SK-N-SH (cell line): ENCODE measurements around the gene TSPO2.

Source experiments
- CTCF ChIP-seq: fragments of 200-600 bp; sonication (generic); IDR thresholded peaks from 2 replicates; pipeline ENCODE4 v1.6.1; 2017; ENCODE audit warnings: antibody characterized with exemption, mild to moderate bottlenecking, moderate library complexity
- MXI1 ChIP-seq: IDR thresholded peaks from 2 replicates; pipeline ENCODE4 v1.6.1; 2012; ENCODE audit warnings: mild to moderate bottlenecking, low read depth, low read length, improper control_type of control experiment
- TF ChIP-seq, protein P1 (sequence below): fragments of 150-350 bp; IDR thresholded peaks from 2 replicates; pipeline ENCODE4 v1.6.1; 2016; ENCODE audit warnings: mild to moderate bottlenecking, low read depth, low read length

- TF ChIP-seq MXI1 (no peak), CTCF (no peak)
- TF ChIP-seq, protein P1, sequence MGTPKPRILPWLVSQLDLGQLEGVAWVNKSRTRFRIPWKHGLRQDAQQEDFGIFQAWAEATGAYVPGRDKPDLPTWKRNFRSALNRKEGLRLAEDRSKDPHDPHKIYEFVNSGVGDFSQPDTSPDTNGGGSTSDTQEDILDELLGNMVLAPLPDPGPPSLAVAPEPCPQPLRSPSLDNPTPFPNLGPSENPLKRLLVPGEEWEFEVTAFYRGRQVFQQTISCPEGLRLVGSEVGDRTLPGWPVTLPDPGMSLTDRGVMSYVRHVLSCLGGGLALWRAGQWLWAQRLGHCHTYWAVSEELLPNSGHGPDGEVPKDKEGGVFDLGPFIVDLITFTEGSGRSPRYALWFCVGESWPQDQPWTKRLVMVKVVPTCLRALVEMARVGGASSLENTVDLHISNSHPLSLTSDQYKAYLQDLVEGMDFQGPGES: no peak
Observed at GRCh38 chr6:41090841-41091761, 48.8 kb downstream of the TSPO2 start.
